ENCODE results near the gene KNDC1. TPM values are rescaled to one million over a fixed set of nuclear protein-coding genes. Genes with fewer than 3 reads are reported as not detected.

KNDC1 gene
- total RNA-seq, 1 experiment from 2014 or later, result 15.7 TPM

DNA sequence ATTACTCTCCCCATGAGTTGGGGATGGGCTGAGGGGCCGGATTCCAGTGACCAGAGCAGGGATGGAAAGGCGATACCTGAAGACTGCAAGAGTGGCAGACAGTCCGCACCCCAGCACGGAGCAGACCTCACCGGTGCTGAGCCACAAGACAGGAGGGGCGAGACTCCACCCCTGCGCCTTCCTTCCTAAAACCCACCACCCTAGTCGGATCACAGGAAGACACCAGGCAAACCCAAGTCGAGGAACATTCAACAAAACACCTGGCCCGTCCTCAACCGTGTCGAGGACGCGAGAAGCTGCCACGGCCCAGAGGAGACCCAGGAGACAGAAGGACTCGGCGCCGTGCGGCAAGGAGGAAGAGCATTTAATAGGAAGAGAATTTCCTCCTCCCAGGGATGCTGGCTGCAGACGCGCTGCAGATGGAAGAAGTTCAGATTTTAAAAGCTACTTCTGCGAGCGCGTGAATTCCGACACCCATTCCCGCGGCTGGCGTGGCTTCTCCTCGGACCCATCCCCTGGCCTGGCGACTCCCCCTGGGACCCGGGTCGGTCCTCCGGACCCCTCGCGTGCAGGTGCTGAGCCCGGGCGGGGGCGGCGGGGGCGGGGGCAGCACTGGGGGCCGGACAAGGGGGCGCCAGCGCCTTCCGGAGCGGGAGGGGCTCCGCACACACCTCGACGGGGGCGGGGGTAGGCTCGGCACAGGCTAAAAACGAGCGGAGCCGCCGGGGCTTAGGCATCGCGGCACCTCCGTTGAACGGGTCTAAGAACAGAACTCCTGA lies 69.4 kb downstream of the KNDC1 start:
- H3K23me2 ChIP-seq (ENCODE audit: insufficient read length, low read depth, low read length, poor library complexity, severe bottlenecking), result no peaks in the 10 kb centered on the region
- no peak overlapping the region for H4K91ac ChIP-seq (ENCODE audit: insufficient read length, low read depth, low read length)
- H3K36me3 Mint-ChIP-seq (ENCODE audit: insufficient read depth in 1 of 3, low read depth in 3 of 3), result peaks cover 0 to 5% (median 0%) of the 10 kb centered on the region in 3 experiments; a peak in 4 of 7 replicates
- H3K4me3 Mint-ChIP-seq, result peak overlapping the region; percentile 61 to 82
- peak; percentile 71 for DNase-seq
- peaks cover 6% of the 10 kb centered on the region; the same call in 1 of the 2 replicates for H3K27me3 ChIP-seq (ENCODE audit: insufficient read depth, low read length)
- H2AK5ac ChIP-seq (ENCODE audit: insufficient read length, low read length), result no peak overlapping the region
- H4K8ac ChIP-seq (replicated peaks; ENCODE audit: insufficient read length, low read depth, low read length), result no peak overlapping the region
- H3K27ac Mint-ChIP-seq, result no peak overlapping the region; a peak in 1 of 7 replicates
- H2BK5ac ChIP-seq (ENCODE audit: insufficient read length, low read length), result no peak overlapping the region
- H3K4me1 ChIP-seq (ENCODE audit: insufficient read depth, low read length), result no peaks in the 10 kb centered on the region; the same call in 1 of the 2 replicates
- no peak overlapping the region for H2BK15ac ChIP-seq (ENCODE audit: low read depth, low read length)
- no peaks in the 10 kb centered on the region for H3K9me3 ChIP-seq (ENCODE audit: control insufficient read depth, low read depth, low read length)
- H4K5ac ChIP-seq (ENCODE audit: insufficient read length, low read depth, low read length), result no peak overlapping the region
- H3K18ac ChIP-seq (ENCODE audit: insufficient read length, low read depth, low read length), result no peak overlapping the region
- H3K27ac ChIP-seq (ENCODE audit: insufficient read length, low read depth, low read length), result no peak overlapping the region
- no peak overlapping the region for H3K23ac ChIP-seq (ENCODE audit: insufficient read length, low read depth, low read length)
- no peaks in the 10 kb centered on the region for H4K20me1 ChIP-seq (ENCODE audit: control insufficient read depth, insufficient read depth, insufficient read length)
- H2BK120ac ChIP-seq (ENCODE audit: low read depth, low read length, poor library complexity, severe bottlenecking), result no peak overlapping the region
- H3K4me2 ChIP-seq (ENCODE audit: insufficient read depth, insufficient read length, low read length), result peak overlapping the region; percentile 20
- H3K4me1 Mint-ChIP-seq, result peaks cover 35 to 37% of the 10 kb centered on the region in 2 experiments
- H3K56ac ChIP-seq (ENCODE audit: insufficient read length, low read depth, low read length), result no peak overlapping the region
- no CpG with 5 or more reads among the region's 58 CpGs for WGBS (ENCODE audit: extremely low coverage, insufficient read length, low lambda C conversion rate)
- no peak overlapping the region for H2BK12ac ChIP-seq (ENCODE audit: insufficient read length, low read depth, low read length)
- H3K14ac ChIP-seq (ENCODE audit: insufficient read depth, low read length), result no peak overlapping the region
- no peak overlapping the region for H2BK20ac ChIP-seq (ENCODE audit: low read depth, low read length, poor library complexity, severe bottlenecking)
- peaks cover 0 to 8% of the 10 kb centered on the region in 2 experiments; a peak in 3 of 5 replicates for H3K9me3 Mint-ChIP-seq
- H3K4ac ChIP-seq (ENCODE audit: low read depth, low read length), result no peak overlapping the region
- peaks cover 68% of the 10 kb centered on the region for H3K27me3 Mint-ChIP-seq (ENCODE audit: low read depth)
- no peak overlapping the region for H2AFZ ChIP-seq (ENCODE audit: low read length)
- no peak overlapping the region for H3T11ph ChIP-seq (ENCODE audit: low read length)
- H3K79me2 ChIP-seq (ENCODE audit: insufficient read depth, low read length), result no peaks in the 10 kb centered on the region
- H3K79me1 ChIP-seq (ENCODE audit: insufficient read depth, low read depth, low read length, poor library complexity, severe bottlenecking), result no peaks in the 10 kb centered on the region
- H3K9ac ChIP-seq (ENCODE audit: extremely low read depth, insufficient read length, low read length), result no peak overlapping the region
- TF ChIP-seq, protein P1, sequence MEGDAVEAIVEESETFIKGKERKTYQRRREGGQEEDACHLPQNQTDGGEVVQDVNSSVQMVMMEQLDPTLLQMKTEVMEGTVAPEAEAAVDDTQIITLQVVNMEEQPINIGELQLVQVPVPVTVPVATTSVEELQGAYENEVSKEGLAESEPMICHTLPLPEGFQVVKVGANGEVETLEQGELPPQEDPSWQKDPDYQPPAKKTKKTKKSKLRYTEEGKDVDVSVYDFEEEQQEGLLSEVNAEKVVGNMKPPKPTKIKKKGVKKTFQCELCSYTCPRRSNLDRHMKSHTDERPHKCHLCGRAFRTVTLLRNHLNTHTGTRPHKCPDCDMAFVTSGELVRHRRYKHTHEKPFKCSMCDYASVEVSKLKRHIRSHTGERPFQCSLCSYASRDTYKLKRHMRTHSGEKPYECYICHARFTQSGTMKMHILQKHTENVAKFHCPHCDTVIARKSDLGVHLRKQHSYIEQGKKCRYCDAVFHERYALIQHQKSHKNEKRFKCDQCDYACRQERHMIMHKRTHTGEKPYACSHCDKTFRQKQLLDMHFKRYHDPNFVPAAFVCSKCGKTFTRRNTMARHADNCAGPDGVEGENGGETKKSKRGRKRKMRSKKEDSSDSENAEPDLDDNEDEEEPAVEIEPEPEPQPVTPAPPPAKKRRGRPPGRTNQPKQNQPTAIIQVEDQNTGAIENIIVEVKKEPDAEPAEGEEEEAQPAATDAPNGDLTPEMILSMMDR (conservative IDR thresholded peaks at IDR 0.05), result no peak

Data from H9 (cell line).